Prostate gland (tissue), 2 donors: Measurements from ENCODE around the gene SLC35F3.

Experiments
- CTCF ChIP-seq, 4 experiments: fragments of 200-600 bp in 2 of 4; fragments of 450-650 bp in 2 of 4; sonication (generic) in 2 of 4; IDR thresholded peaks; 1 replicate in 3 of 4; 2 replicates in 1 of 4; pipeline ENCODE4 v1.5.1; 2016 to 2019; ENCODE audit warnings: antibody characterized with exemption in 4 of 4, mild to moderate bottlenecking in 2 of 4, moderate library complexity in 2 of 4
- POLR2A ChIP-seq: fragments of 450-650 bp; IDR thresholded peaks from one replicate; pipeline ENCODE4 v1.6.1; 2016; ENCODE audit warnings: antibody characterized with exemption, mild to moderate bottlenecking
- POLR2AphosphoS5 ChIP-seq: sonication (generic); formaldehyde crosslinking; IDR thresholded peaks from one replicate; pipeline ENCODE4 v1.6.1; 2017; ENCODE audit warnings: antibody characterized with exemption

GRCh38 chr1:234094172-234094571 is 189.7 kb downstream of the SLC35F3 start:
- no peak for TF ChIP-seq CTCF (IDR thresholded peaks at IDR 0.05)
- no peak for TF ChIP-seq POLR2A
- TF ChIP-seq POLR2AphosphoS5, result no peak
